HG03159 (cell line): ENCODE data around the gene CA12.
"Not testable (repeated sequence)": the region's sequence is repeated elsewhere in the genome, so short reads cannot be mapped to it uniquely, and the experiment has no call there.

Experiments
- ATAC-seq: cut with Tn5 transposase; IDR thresholded peaks from one replicate; pipeline ENCODE4 v1.9.1; 2021; ENCODE audit warnings: mild to moderate bottlenecking, moderate library complexity; ENCODE audit not compliant: unreplicated experiment

Gene CA12

DNA sequence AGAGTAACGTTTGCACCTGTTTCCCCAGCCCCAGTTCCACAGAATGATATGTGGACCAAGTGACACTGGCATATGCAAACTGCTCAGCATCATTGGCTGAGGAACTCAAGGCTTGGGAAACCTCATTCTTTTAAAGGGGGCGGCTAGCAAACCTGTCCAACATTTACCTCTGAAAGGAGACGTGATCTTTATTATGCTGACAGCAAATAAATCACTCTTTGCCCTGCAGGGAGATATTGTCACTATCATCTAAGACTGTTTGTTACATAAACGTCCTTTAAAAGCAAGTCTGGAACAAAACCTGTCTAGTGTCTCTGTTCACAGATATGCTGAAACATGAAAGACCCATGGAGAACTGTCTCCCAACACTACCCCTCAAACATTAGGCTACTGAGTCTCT lies 21.5 kb downstream of the CA12 start:
- ATAC-seq = no peak

DNA sequence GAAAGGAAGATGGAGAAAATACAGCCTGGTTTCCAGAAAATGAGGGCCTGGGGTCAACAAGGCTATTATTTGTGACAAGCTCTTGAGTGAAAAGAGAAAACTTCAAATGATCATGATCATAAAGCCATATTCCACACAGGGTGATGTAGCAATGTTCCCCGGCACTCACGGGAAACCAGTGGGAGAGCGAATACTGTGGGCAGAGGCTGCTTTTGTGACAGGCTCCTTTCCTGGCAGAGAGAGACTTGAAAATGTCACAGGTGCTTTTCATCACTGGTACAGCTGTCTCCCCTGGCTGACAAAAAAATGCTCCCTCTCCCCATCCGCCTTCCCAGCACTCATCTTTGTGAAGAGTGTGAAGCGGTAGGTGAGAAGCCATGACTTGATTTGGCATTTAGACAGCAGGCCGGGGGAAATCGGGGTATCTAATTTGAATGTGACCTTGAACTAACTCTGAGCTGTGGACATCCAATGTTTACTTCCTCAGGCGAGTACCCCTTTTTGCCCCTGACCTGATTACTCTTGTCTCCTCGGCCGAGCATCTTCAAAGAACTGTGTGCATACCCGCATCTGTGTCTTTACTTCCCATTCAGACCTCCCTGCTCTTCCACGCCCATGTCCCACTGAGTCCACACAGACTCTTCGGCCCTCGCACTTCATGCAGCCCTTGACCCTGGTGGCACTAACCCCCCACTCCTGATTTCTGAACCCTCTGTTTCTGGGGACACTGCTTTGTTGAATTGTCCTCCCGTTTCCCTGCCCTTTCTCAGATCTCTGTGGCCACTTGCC lies 23.2 kb downstream of the CA12 start:
- ATAC-seq = no peak

DNA sequence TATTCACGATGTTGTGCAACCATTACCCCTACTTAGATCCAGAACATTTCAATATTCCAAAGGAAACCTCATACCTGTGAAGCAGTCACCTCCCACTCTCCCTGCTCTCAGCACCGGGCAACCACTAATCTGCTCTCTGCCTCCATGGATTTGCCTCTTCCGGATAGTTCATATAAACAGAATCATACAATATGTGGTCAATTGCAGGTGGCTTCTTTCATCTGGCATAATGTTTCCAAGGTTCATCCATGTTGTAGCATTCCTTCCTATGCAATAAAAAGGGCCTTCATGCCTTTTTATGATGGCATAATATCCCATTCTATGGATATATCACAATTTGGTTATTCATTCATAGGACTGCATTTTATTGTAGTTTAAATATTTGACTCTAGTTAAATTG lies 23.9 kb downstream of the CA12 start:
- ATAC-seq = no peak

DNA sequence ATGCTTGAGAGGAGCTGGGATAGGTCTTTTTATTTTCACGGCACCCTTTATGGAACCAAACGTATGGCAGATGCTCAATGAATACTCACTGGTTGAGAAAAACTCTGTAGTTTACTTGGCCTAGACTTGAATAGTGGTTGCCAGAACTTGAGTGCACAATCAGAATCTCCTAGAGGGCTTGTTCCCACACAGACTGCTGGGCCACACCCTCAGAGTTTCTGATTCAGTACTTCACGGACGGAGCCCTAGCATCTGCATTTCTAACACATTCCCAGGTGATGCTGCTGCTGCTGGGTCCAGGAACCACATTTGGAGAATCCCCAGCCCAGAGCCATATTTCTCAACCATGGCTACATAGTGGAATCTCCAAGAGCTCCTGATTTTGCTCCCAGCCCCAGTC lies 24.6 kb downstream of the CA12 start:
- ATAC-seq = no peak

DNA sequence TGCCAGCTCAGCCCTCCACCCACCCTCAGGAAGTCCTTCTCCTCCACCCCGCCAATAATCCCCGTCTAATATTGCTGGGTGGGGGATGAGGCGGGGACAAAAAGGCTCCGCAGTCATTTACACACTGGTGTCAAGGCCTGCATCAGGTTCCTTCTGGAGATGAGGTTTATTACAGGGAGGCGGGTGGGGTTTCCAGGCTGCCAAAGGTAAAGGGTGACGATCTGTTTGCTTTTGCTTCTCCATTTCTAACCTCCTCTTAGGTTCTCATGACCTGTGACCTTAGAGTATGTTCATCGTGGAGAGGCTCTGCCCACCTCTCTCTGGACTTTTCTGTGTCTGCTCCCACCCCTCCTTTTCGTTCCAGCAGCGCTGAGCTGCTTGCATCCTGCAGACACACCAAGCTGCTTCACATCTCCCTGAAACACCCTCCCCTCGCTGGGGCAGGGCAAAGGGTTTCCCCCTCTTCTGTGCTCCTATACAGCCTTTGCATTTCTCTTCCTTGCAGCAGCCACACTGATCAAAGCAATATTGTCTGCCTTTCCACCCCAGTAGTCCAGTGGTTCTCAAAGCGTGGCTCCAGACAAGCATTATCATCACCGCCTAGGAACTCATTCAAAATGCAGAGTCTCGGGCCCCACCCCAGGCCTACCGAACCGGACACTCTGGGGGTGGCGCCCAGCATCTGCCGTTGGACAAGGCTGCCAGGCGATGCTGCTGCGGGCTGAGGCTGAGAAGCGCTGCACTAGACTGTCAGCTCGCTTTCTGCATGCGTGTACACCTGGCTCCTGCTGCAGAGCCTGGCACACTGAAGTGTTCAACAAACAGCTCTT lies 26.6 kb downstream of the CA12 start:
- no peak for ATAC-seq

DNA sequence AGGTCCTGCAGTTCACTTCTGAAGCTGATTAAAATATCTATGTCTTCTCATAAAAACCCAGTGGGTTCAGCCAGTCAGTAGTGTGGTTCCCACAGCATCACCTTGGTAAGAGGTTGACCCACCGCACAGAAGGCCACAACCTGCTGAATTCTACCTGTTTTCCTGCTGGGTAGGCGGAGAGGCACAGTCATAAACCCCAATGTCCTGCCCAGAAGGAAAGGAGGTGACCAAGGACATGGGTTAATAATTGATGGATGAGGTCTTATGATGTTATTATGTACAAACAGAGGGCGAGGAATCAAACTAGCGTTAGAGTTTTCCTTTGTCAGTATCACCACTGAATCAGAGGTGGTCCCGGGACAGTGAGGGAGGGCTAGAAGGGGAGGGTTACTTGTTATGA lies 27.8 kb downstream of the CA12 start:
- ATAC-seq = no peak

DNA sequence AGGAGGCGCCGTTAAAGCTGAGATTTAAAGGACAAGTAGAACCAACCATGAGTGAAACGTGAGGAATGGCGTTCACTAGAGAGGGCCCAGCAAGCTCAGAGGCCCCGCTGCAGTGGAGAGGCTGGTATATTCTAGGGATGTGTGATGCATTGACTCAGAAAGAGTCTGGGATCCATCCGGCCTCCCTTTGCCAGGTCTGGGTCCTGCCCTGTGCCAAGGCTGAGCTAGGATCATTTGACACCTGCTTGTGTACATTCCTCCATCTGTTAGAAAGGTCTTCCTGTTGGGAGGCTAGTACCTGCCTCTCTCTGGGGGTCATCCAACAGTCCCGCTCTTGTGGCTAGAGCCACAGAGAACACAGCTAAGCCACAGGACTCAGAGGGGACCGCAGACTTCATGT lies 28.4 kb downstream of the CA12 start:
- no peak for ATAC-seq

DNA sequence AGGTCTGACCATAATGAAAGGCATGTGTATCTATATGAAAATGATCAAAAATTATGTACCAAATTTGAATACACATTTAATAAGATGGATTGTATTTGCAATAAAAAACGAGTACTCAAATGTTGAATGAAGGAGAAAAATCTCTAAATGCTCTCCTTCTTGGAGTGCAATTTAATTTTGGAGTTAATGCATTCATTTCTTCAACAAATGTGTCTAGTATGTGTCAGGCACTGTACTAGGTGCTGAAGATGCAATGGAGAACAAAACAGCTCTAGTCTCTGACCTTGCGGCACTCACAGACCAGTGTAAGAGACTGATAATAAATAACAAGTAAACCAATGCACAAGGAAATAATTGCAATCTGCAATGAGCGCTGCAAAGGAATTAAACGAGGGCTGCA lies 28.8 kb downstream of the CA12 start:
- ATAC-seq = no peak

DNA sequence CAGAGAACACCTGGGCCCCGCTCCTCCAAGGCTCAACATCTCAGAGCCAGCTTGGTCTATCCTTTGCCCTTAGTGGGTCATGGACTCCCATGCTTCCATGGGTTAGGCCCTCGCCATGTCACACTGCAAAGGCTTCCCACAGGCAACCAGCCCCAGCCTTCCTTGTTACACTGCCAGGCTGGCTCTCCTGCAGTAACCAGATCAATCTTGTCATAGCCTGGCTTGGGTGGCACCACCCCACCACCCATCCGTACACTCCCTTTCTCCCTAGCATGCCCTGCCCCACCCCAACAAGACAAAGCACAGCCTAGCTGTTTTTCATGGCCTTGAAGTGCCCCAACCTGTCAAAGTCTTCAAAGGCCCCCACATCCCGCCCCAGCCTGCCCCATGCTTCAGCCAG lies 30.5 kb downstream of the CA12 start:
- no peak for ATAC-seq

DNA sequence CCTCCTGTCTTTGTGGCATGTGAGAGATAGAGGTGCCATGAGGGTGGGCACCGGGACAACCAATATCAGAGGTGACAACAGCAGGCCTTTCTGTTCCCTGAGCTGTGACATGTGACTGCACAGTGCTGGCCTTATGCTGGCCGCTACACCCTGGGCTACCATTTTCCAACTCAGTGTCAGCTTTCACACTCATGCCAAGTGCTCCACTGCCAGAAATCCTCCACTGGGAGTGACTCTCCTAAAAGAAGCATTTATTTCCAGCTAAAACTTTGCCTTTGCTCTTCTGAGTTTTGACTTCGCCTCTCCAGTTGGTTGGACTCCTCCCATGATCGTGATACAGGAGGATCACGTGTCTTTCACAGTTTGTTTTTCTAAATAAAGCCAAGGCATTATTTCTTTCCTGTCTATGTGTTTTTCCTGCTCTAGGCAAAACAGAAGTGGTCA lies 31.4 kb downstream of the CA12 start:
- ATAC-seq = no peak

- ATAC-seq = no peak
These were observed 32.0 kb downstream of the CA12 start for GRCh38 chr15:63349621-63350020.

DNA sequence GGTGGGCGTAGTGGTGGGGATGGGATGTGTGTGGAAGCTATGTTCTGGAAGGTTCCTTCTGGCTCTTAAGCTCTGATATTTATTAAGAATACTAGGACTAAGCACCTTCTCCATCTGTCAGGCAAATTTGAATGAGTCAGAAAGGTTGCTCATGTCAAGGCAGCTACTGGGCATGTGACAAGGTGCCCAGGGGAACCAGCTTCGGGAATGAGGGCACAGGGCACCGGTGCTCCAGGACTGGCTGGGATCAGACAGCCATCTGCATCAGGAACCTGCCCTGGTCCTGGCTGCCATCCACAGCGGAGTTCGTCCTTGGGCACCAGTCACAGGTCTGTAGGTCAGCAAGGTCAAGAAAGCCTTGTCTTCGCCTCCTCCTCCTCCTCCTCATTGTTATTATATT lies 32.5 kb downstream of the CA12 start:
- ATAC-seq = no peak

DNA sequence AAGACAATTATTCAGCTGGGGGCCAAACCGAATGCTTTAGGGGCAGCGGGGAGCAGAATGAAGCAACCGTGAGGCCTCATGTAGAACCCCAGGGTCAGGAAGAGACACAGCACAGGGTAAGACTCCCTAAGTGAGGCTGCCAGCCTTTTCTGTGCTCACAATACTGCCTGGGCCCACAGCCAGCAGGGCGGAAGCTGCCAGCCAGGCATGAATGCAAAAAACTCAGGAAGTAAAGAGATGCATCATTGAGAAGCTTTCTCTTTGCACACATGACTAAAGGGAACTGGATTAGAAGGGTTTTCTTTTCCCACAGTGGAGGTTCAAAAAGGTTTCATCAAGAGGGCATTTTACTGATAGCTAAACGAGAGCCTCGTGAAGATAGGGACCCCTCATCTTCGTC lies 33.3 kb downstream of the CA12 start:
- no peak for ATAC-seq

DNA sequence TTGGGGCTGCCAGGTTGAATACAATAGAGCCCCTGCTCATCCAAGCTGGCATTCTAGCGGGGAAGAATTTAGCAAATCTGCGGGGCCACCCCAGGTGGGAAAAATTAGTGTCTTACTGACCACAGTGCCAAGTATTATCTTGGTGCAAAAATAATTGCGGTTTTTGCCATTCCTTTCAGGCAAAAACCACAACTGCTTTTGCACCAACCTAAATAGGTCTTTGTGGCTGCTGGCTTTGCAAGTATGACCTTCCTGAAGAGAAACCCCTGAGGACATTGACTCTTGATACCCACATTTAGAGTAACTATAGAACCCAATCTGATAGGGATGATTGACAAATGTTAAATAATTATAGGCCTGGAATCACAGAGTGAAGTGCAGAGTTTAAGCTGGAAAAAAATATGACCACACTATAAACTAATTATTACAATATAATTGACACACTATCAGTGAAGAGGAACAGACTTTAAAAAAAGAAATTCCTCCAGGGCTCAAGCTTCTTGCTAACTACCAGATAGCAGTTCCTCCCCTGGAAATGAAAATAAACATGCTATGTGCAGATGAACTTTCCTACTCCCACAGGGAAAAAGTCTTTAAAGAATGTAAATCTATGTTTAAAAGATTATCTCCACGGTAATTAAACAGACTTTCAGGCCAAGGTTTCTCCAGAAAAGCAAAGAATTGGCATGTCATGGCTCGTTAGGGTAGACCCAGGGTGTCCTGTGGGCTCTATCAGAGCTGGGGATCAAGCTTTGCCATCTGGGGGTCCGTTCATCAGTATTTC lies 34.4 kb downstream of the CA12 start:
- no peak for ATAC-seq

DNA sequence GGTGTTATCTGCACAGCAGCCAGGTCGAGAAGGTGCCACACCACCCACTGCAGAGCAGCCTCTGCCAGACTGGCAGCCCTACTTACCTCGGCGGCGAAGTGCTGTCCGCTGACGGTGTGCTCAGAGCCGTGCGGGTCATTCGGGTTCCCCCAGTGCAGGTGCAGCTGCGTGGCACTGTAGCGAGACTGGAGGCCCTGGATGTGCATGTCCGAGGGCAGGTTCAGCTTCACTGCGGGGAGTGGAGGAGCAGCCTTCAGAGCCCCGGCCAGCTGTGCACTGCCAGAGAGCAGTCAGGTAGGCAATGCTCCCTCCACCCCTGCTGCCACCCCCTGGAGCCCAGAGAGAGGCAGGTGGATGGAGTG lies 36.3 kb downstream of the CA12 start:
- ATAC-seq = no peak

DNA sequence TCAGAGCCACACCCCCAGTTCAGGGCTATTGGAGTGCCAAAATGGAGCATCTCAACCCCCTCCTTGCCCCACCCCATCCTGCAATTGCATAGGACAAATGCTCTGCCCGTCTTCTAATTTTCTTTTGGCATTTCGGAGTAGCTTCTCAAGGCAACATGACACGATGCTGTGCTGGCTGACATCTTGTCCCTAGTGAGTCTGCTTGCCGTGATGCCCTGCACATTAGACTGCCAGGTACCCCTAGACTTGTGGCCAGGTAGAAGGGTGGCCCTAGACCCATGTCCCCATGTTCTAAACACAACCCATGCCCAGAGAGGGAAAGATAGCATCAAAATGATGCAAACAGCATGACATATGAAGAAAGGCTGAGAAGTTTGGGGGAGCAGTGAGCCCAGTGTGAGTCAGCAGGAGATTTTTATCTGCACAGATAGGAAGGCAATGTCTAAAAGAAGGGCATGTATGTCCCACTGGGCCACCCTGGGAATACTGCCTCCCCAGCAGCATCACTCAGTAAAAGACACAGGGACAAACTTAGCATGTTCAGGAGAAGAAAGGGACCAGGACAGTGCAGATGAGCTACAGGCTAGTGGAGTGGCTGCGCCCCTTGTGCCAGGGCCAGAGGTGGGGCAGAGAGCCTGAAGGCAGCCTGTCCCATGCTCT lies 36.8 kb downstream of the CA12 start:
- no peak for ATAC-seq

GRCh38 chr15:63342996-63343562 lies 38.6 kb downstream of the CA12 start:
- ATAC-seq = not testable (repeated sequence)

GRCh38 chr15:63341898-63342297 lies 39.7 kb downstream of the CA12 start:
- ATAC-seq = no peak

DNA sequence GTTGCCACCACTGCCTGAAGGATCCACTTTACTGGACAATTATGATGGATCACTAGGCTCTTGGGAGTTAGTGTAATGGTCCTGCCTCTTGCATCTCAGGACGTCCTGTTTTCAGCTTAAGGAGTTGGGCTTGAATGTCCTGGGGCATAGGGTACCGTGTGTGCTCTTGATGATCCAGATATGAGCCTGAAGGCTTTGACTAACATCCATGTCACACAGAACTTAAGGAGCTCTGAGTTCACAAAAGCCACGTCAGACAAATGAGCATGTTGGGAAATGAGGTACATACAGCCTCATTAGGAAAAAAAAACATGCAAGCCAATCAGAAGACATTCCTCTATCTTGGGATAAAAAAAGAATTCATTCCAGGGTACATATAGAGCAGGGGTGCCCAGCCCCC lies 40.8 kb downstream of the CA12 start:
- ATAC-seq = no peak

DNA sequence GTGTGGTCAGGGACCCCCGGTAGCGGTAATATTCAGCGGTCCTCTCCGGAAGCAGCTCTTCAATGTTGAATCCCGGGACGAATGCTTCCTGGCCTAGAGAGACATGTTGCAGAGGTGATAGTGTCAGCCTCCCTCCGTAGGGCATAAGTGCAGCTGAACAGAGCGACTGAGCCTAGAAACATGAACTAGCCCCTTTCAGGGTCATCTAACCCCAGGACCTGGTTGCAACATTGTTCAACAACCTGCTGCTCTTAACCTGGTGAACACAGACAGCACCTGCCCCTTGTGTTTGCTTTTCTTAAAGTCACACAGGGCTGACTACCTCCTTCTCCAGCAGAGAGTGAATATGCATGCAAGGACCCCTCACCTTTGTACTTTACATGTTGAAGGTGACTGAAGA lies 41.3 kb downstream of the CA12 start:
- no peak for ATAC-seq

GRCh38 chr15:63339836-63340235 lies 41.8 kb downstream of the CA12 start:
- ATAC-seq = no peak
